ENCODE results near the gene NAGS.
"Not testable (repeated sequence)": the region's sequence is repeated elsewhere in the genome, so short reads cannot be mapped to it uniquely, and the experiment has no call there.

Gene NAGS

GRCh38 chr17:44008205-44008909 is 3.9 kb downstream of the NAGS start:
- DNase-seq = no peak

- no peak for DNase-seq
These were observed 6.7 kb downstream of the NAGS start for GRCh38 chr17:44010966-44011647.

GRCh38 chr17:44011876-44012275 is 7.5 kb downstream of the NAGS start:
- DNase-seq = no peak

- DNase-seq = no peak
These were observed 8.0 kb downstream of the NAGS start for GRCh38 chr17:44012391-44012790.

- DNase-seq = no peak
These were observed 8.5 kb downstream of the NAGS start for GRCh38 chr17:44012874-44013273.

GRCh38 chr17:44014133-44014436 is 9.7 kb downstream of the NAGS start:
- no peak for DNase-seq

- DNase-seq = peak; percentile 96
These were observed 10.2 kb downstream of the NAGS start, which contains the start of gene TMEM101 for GRCh38 chr17:44014437-44015172. TSS of gene TMEM101 (minus strand) at chr17:44014963. CDS start at chr17:44014952, 11 bp downstream.

GRCh38 chr17:44021227-44021626 is 16.8 kb downstream of the NAGS start:
- not testable (repeated sequence) for DNase-seq

- no peak for DNase-seq
These were observed 17.8 kb downstream of the NAGS start for GRCh38 chr17:44022246-44022645.

- no peak for DNase-seq
These were observed 19.3 kb downstream of the NAGS start for GRCh38 chr17:44023545-44024270.

- peak; percentile 97 for DNase-seq
These were observed 19.8 kb downstream of the NAGS start for GRCh38 chr17:44024271-44024663.

- no peak for DNase-seq
These were observed 20.4 kb downstream of the NAGS start for GRCh38 chr17:44024853-44025252.

- DNase-seq = no peak
These were observed 25.3 kb downstream of the NAGS start for GRCh38 chr17:44029736-44030135.

GRCh38 chr17:44030482-44030881 is 26.1 kb downstream of the NAGS start:
- DNase-seq = no peak

- DNase-seq = peak; percentile 9
These were observed 29.5 kb downstream of the NAGS start for GRCh38 chr17:44033861-44034408.

GRCh38 chr17:44034688-44035087 is 30.3 kb downstream of the NAGS start:
- not testable (repeated sequence) for DNase-seq

- no peak for DNase-seq
These were observed 33.0 kb downstream of the NAGS start for GRCh38 chr17:44037471-44037870.

- DNase-seq = peak; percentile 77
These were observed 34.2 kb downstream of the NAGS start for GRCh38 chr17:44038604-44039011.

GRCh38 chr17:44039829-44040635 is 35.6 kb downstream of the NAGS start:
- no peak for DNase-seq

GRCh38 chr17:44043272-44043696 is 38.9 kb downstream of the NAGS start:
- no peak for DNase-seq

GRCh38 chr17:44044071-44044470 is 39.6 kb downstream of the NAGS start:
- DNase-seq = no peak

GRCh38 chr17:44045486-44045885 is 41.1 kb downstream of the NAGS start:
- DNase-seq = no peak

Data from NCI-H69 (cell line).